ENCODE data around the gene SLC45A1.

The SLC45A1 gene

DNA sequence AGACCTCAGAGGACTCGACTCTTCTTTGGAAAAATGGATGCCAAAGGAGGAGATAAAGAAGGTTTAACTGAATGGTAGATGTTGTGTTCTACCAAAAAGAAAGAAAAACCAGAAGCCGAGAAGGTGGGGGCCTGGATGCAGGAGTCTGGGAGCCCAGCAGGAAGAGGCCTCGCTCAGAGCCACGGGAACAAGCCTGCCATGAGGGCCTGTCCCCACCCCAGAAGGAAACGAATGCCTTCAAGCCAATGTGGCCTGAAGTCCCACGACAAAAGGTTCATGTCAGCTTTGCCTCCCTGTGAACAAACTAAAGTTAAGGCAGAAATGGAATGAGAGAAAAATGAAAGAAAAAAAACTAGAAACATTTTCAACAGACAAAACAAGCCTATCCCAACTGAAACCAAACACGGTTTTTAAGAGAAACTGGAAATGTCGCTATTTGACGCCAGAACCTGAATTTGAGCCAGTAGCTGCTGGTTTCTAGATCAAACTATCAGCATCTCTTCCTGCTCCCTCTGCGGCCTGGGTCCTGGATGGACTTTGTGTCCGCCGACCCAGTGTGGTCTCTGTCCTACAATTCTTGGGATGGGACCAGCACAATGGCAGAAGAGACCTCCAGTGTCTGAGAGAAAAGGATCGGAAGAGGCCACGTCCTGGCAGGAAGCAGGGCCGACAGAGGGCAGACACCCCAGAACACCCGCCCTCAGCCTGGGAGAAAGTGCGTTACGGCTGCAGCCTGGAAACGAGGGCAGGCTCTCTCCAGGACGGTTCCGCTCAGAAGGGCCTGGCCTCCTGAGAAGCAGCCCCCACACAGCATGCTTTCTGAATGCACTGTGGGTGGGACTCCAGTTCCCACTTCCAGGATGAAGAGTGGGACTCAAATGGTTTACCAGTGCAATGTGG, 35.2 kb downstream of the SLC45A1 start:
- no peak for DNase-seq (ENCODE audit: low read depth)

DNA sequence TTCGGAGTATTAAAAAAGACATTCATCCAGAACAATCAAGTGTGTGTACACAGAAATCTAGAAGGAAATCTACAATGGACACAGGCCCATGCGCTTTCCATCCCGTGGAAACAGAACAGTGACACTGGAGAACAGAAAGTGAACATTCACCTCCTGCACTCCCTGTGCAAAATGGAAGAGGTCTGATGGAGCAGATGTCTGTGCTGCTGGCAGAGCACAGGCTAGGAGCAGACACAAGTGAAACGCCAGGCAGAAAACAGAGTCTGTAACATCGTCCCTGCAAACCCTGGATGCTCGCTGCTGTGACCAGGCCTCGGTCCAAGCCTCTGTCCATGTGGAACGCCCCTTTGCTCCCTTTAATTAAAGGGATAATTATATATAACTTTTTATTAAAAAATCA, 36.1 kb downstream of the SLC45A1 start:
- no peak for DNase-seq (ENCODE audit: low read depth)

DNA sequence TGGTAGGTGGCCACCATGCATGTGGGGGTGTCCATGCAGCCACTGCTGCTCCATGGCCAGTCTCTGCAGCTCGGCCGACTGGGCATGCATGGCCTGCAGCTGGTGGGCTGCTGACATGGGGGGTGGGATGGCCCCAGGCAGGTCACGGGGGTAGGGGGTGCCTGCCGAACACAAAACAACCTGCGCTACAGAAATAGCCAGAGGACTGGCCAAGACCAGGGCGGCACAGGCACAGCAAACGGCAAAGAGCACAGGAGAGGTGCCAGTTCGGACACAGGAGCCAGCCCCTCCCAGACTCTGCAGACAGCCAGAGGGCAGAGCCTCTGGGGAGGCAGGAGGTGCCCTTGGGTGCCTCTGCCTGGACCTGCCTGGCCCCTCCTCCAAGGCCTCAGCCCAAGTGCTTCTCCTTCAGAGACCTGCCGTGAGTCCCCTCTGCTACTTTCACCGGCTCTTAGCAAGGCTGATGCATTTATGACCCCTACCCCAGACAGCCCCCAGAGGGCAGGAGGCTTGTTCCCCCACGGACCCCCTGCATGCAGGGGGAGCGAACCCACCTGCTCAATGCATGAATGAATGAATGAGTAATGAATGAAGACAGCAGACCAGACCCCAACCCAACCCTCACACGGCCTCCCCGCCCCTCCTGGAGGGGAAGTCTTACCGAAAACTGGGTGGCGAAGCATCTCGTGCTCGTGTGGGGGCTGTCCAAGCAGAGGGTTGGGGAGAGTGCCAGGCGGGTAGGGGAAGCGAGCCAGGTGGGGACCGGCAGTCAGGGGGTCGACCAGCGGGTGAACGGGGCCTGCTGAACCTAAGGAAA, 37.7 kb downstream of the SLC45A1 start:
- no peak for DNase-seq (ENCODE audit: low read depth)

- no peak for DNase-seq (ENCODE audit: low read depth)
Observed at GRCh38 chr1:8356256-8357209, 38.6 kb downstream of the SLC45A1 start.

GRCh38 chr1:8357329-8358101, 39.6 kb downstream of the SLC45A1 start:
- no peak for DNase-seq (ENCODE audit: low read depth)

DNA sequence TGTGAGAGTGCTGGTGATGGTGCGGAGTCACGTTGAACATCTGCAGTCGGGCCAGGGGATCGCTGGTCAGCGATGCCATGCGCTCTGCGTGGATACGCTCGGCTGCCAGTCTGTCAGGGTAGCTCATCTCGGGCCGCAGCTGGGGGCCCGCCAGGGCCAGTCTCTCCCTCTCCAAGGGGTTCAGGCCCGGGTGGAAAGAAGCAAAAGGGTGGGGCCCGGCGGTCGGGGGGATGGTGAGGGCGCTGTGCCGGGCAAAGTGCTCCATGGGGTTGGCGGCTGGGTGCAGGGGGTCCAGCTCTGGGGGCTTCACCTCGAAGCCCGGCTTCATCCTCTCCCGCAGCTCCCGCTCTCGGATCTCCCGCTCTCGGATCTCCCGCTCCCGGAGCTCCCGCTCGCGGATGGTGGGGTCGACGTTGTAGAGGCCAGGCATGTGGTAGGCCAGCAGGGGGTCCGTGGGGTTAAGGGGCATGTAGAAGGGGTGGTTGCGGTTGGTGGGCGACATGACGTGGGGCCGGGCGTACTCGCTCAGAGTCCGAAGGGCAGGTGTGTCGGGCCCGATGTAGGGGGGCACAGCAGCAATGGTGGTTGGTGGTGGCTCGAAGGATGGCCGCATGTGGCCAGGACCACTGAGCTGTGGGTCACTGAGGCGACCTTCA, 40.5 kb downstream of the SLC45A1 start:
- no peak for DNase-seq (ENCODE audit: low read depth)

DNA sequence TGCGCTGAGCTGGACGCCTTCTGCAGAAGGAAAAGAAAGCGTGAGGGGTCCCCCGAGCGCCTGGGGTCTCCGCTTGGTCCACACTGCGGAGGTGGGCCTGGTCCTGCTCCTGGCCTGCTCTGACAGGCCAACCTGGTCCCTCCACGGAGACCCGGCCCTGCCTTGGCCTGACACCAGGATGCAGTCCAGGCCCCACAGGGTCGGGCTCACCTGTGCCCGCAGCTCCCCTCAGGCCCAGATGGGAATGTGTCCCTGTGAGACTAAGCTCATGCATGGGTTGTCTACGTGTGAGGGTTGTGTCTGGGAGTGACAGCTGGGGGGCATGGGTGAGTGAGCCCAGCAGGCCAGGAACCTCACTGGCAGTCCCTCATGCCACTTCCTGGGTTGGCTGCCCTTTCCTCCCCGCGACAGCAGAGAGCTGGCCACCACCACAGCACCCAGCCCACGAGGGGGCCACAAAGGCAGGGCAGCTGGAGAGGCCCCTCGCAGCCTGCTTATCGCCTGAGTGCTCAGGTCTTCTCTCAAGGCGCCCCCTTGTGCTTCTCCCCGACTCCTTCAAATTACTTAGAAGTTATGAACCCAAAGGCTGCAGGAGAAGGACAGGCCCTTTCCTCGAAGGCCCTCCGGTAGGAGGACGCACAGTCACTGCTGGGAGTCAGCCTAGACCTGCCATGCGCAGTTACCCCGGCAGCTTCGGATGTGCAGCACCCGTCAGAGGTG, 41.1 kb downstream of the SLC45A1 start:
- DNase-seq (ENCODE audit: low read depth): no peak

DNA sequence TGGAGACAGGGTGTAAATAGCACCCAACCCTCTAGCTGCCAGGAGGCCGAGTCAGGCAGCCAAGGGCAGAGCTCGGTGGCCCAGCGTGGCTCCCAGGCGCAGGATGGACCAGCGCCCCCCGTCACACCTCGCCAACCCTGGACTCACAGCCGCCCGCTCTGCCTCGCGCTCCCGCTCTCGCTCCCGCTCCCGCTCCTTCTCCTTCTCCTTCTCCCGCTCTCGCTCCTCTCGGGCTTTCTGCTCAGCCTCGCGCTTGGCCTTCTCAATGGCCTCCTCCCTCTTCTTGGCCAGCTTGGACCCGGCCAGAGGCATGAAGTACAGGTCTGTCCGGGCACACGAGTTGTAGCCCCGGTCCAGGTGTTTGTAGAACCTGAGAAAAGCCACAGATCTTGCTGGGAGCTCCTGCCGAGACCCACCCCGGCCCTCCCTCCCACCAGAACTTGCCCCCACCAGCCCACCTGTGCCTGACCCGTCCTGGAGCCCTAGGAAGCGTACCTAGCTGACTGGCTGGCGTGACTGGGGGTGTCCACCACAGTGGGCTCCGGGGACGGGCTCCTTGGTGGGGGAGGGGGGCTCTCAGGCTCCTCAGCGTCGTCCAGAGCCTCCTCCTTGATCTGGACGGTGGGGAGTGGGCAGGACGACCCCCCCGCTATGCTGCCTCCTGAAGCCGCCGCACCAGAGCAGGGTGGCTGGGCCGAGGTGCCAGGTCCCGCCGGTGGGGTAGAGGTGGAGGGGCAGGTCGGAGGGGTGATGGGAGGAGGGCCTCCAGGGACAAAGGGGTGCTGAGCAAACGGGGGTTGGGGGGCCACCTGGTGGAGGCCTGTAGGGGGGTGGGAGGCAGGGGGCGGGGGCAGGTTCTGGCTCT, 41.9 kb downstream of the SLC45A1 start:
- no peak for DNase-seq (ENCODE audit: low read depth)

GRCh38 chr1:8360493-8361197, 42.7 kb downstream of the SLC45A1 start:
- no peak for DNase-seq (ENCODE audit: low read depth)

DNA sequence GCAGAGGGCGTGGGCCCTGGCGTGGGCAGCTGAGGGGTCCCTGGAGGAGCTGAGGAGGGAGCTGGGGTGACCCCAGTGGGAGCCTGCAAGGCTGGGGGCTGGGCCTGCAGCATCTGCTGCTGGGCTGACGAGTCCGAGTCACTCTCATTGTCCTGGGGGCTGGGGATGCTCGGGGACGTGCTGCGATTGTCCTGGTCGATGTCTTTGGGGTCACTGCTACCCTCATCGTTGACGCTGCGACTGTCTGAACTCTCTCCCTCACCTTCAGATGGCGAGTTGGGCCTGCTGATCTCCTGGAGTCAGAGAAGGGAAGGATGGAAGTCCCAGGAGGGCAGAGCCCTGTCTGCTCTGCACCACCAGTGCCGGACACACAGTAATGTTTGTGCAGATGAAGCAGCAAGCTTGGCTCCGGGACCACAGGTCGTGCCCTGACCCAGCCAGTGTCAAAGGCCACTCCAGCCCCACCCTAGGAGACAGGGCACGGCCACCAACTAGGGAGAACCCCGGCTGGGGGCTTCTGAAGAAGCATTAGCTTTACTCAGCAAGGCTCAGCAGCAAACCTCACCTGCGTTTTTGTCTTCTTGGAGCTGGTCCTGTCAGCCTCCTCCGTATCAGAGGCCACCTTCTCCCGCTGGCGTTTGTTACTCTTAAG, 43.4 kb downstream of the SLC45A1 start:
- no peak for DNase-seq (ENCODE audit: low read depth)

DNA sequence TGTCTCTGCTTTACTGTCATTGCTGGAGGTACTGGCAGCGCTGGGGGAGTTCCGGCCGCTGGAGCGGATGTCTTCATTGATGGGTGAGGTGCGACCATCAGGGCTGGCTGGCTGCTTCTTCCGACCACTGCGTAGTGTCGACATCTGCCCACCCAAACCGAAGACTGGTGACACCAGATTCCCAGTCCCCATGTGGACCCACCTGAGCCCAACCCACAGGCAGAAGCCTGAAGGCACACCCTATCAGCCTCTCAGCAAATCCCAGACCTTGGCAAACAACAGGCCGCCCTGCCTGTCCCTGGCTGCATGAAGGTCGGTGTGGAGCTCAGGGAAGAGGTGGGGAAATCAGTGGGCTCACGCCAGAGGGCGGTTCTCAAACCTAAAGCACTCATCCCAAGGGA, 44.8 kb downstream of the SLC45A1 start:
- no peak for DNase-seq (ENCODE audit: low read depth)

GRCh38 chr1:8363186-8363766, 45.4 kb downstream of the SLC45A1 start:
- DNase-seq (ENCODE audit: low read depth): no peak

DNA sequence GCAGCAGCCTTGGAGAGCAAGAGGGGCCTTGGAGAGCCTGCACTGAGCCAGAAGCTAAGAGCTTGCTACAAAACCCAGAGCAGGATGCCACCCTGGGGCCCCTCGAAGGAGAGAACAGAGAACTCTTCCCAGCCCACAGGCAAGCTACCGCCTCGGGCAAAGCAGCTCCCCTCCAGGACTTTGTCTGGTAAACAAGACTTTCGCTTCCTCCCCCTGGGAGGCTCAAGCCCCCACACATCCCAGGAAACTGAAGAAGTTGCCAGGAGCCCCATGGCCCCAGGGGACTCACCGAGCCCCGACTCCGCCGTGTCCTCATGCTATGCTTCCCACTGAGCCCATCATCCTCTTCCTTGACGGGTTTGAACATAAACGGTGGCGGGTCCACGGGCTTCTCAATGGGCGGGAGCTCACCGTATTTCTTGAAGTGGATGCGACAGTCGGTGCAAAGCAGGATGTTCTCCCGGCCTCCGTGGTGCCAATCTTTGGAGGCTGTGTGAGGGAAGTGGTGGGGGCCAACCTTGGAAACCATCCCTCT, 45.9 kb downstream of the SLC45A1 start:
- no peak for DNase-seq (ENCODE audit: low read depth)

DNA sequence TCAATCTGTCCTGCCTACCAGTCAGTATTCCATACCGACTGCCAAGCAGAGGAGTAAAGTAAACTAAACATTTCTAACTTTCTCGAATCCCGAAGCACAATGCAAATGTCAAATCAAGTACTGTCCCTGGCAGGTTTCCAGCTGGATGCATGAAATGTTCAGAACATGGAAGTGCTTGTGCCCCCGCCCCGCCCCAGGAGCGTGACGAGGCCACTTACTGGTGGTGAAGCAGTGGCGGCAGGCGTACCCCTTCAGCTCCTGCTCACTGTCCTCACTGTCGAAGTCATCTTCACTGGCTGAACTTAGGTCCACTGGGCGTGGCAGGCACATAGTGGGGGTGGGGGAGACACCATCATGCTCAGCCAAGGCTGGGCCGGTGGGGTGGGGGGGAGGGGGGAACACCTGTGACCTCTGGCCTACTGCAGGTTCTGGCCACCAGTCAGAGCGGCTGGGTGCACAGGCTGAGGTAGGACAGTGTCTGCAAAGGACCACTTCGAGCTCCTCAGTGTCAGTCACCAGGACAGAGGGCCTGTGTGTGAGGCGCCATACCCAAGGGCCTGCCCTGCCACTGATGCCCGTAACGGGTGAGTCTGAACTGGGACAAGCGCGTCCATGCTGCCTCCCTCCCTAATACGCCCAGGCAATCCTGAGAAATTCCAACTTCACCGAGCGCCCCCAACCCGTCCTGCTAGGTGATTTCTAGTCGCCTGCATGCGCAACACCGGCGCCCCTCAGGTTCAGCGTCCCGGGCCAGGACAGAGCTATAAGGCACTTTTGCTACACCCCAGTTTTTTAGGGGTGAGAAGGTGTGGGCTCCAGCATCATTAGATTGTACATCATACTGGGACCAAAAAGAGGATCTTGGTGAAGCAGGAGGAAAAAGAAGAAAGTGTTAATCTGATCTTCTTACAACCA, 46.9 kb downstream of the SLC45A1 start:
- DNase-seq (ENCODE audit: low read depth): no peak

GRCh38 chr1:8365661-8366362, 47.9 kb downstream of the SLC45A1 start:
- no peak for DNase-seq (ENCODE audit: low read depth)
